Testis (tissue), 3 donors: ENCODE data around the gene B3GALT6. TPM values are rescaled to one million over a fixed set of nuclear protein-coding genes. Genes with fewer than 3 reads are reported as not detected.

Experiments used
- DNase-seq: peaks from one replicate; pipeline ENCODE4 v3.0.0-alpha.2; 2019
- H3K27ac ChIP-seq, 2 donors: fragments of 200-600 bp; sonication (generic); one replicate each; pipeline ENCODE4 v1.5.1; 2019
- H3K27me3 ChIP-seq: fragments of 200-600 bp; sonication (generic); one replicate; pipeline ENCODE4 v1.5.1; 2019
- H3K36me3 ChIP-seq: fragments of 200-600 bp; sonication (generic); one replicate; pipeline ENCODE4 v1.5.1; 2017; ENCODE audit warnings: low read depth; ENCODE audit errors: missing control alignments
- H3K4me1 ChIP-seq: fragments of 200-600 bp; sonication (generic); one replicate; pipeline ENCODE4 v1.5.1; 2019
- H3K4me3 ChIP-seq, 2 donors: fragments of 200-600 bp; sonication (generic); one replicate each; pipeline ENCODE4 v1.5.1; 2017 to 2019
- H3K9me3 ChIP-seq: fragments of 200-600 bp; sonication (generic); one replicate; pipeline ENCODE4 v1.5.1; 2017
- CTCF ChIP-seq, 3 experiments: fragments of 450-650 bp in 2 of 3; fragments of 200-600 bp in 1 of 3; sonication (generic) in 1 of 3; IDR thresholded peaks; one replicate each; pipeline ENCODE4 v1.5.1; 2016 to 2019; ENCODE audit warnings: antibody characterized with exemption in 3 of 3, mild to moderate bottlenecking in 2 of 3, moderate library complexity in 1 of 3
- POLR2A ChIP-seq: fragments of 450-650 bp; IDR thresholded peaks from one replicate; pipeline ENCODE4 v1.6.1; 2017; ENCODE audit warnings: antibody characterized with exemption, mild to moderate bottlenecking, moderate library complexity
- WGBS, 2 donors: methylation state at CpG; one replicate each; pipeline ENCODE4 v1.1.5; 2018; 5-methylcytosine and 5-hydroxymethylcytosine counted together
- intact Hi-C: fragments of 100-400 bp; cut with DNase I; formaldehyde crosslinking; loops from one replicate; pipeline ENCODE4 v1.15.1; 2023; ENCODE audit warnings: low total_unique reads
- polyA plus RNA-seq: library from polyadenylated mRNA; stranded (reverse); fragments of 350-450 nt; fragmentation: Illumina TruSeq; extraction: RNeasy Lipid Tissue Mini Kit (QIAGEN cat#74804); gene quantifications from one replicate; pipeline ENCODE4 v1.2.3, GENCODE V29; 2014; ENCODE audit warnings: low read depth, low replicate concordance; ENCODE audit not compliant: insufficient read depth
- total RNA-seq, 2 donors: library from RNA; depleted of rRNA; stranded (reverse); fragments of >200 nt; gene quantifications; one replicate each; pipeline ENCODE4 v1.2.3, GENCODE V29; 2016

Gene B3GALT6
- total and polyA plus RNA-seq, 3 donors from 2014 or later = 8.5 to 37.3 (median 26.1) TPM

- Histone ChIP-seq H3K36me3 (no peaks in the 10 kb centered on the region), H3K4me1 (peaks cover 3% of the 10 kb centered on the region), H3K4me3 (no peak overlapping the region), H3K27ac (no peak overlapping the region), H3K9me3 (no peaks in the 10 kb centered on the region), H3K27me3 (no peaks in the 10 kb centered on the region)
- 93 to 100% methylated on average over 3 to 40 of the region's 41 CpGs for WGBS, 2 donors
- TF ChIP-seq POLR2A = no peak
- no peak for TF ChIP-seq CTCF (IDR thresholded peaks at IDR 0.05)
- intact Hi-C loops = loop anchor here (10.0 kb wide), 1 partner anchor 118 kb away; no protein-coding TSS in a partner anchor
- DNase-seq = no peak
Measured at GRCh38 chr1:1242461-1243265, 10.6 kb downstream of the B3GALT6 start.

GRCh38 chr1:1243266-1243660, 11.2 kb downstream of the B3GALT6 start:
- Histone ChIP-seq H3K36me3 (no peaks in the 10 kb centered on the region), H3K4me1 (peaks cover 3% of the 10 kb centered on the region), H3K27me3 (no peaks in the 10 kb centered on the region), H3K4me3 (no peak overlapping the region), H3K27ac (no peak overlapping the region), H3K9me3 (no peaks in the 10 kb centered on the region)
- TF ChIP-seq CTCF (IDR thresholded peaks at IDR 0.05) (no peak), POLR2A (no peak)
- intact Hi-C loops = loop anchor here (10.0 kb wide), 1 partner anchor 118 kb away; no protein-coding TSS in a partner anchor
- DNase-seq = no peak
- 92 to 97% methylated on average over 11 to 23 of the region's 23 CpGs for WGBS, 2 donors

- Histone ChIP-seq H3K27ac (no peak overlapping the region), H3K4me1 (peaks cover 3% of the 10 kb centered on the region), H3K9me3 (no peaks in the 10 kb centered on the region), H3K36me3 (no peaks in the 10 kb centered on the region), H3K4me3 (no peak overlapping the region), H3K27me3 (no peaks in the 10 kb centered on the region)
- no peak for DNase-seq
- 84 to 100% methylated on average over 1 to 23 of the region's 23 CpGs for whole genome bisulfite sequencing, 2 donors
- intact Hi-C loops = loop anchor here (10.0 kb wide), 1 partner anchor 119 kb away; no protein-coding TSS in a partner anchor
- TF ChIP-seq POLR2A (no peak), CTCF (IDR thresholded peaks at IDR 0.05) (no peak)
Measured at GRCh38 chr1:1243807-1244191, 11.8 kb downstream of the B3GALT6 start.

- no peak for TF ChIP-seq POLR2A
- TF ChIP-seq CTCF (IDR thresholded peaks at IDR 0.05) = no peak
- Histone ChIP-seq H3K4me3 (no peak overlapping the region), H3K9me3 (no peaks in the 10 kb centered on the region), H3K4me1 (peaks cover 3% of the 10 kb centered on the region), H3K27me3 (no peaks in the 10 kb centered on the region), H3K27ac (no peak overlapping the region), H3K36me3 (no peaks in the 10 kb centered on the region)
- no peak for DNase-seq
- intact Hi-C loops = loop anchor here (10.0 kb wide), 1 partner anchor 120 kb away; no protein-coding TSS in a partner anchor
- whole genome bisulfite sequencing, 2 donors = 81 to 90% methylated on average over 9 to 27 of the region's 30 CpGs
Measured at GRCh38 chr1:1244192-1244811, 12.3 kb downstream of the B3GALT6 start.
